Measurements from ENCODE around the gene TLK1. TPM values are rescaled to one million over a fixed set of nuclear protein-coding genes. Genes with fewer than 3 reads are reported as not detected.

TLK1 gene
- total RNA-seq, 2 experiments from 2014 or later, result 29.7 to 150 TPM

DNA sequence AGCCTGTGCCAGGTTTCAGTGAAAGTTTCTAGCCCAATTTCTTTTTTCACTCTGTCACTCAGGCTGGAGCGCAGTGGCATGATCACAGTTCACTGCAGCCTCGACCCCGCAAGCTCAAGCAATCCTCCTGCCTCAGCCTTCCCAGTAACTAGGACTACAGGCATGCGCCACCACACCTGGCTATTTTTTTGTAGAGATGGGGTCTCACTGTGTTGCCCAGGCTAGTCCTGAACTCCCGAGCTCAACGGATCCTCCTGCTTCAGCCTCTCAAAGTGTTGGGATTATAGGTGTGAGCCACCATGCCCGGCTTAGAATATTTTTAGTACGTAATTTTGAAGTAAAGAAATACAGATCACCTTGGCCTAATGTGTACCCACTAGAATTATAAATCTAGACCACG is 144.6 kb downstream of the TLK1 start:
- Histone ChIP-seq H2AFZ (ENCODE audit: low read length) (no peak overlapping the region), H3K79me2 (ENCODE audit: insufficient read depth, low read depth, low read length) (peaks cover 4% of the 10 kb centered on the region; the same call in 1 of the 2 replicates), H3K9me2 (ENCODE audit: insufficient read depth, low read length) (no peaks in the 10 kb centered on the region), H3K4me2 (ENCODE audit: low read length) (no peak overlapping the region), H3K36me3 (ENCODE audit: insufficient read depth, low read length) (peaks cover 88% of the 10 kb centered on the region), H3K9me3 (ENCODE audit: low read length) (0 out of 2 replicates have a peak, but pooled peaks cover 3% of the 10 kb centered on the region), H3K4me1 (ENCODE audit: insufficient read depth, low read length, poor library complexity, severe bottlenecking) (no peaks in the 10 kb centered on the region), H3K4me3 (ENCODE audit: low read depth, low read length, poor library complexity, severe bottlenecking) (no peak overlapping the region), H3K27ac (ENCODE audit: low read depth, low read length, poor library complexity, severe bottlenecking) (no peak overlapping the region), H4K20me1 (ENCODE audit: insufficient read depth, low read length) (no peaks in the 10 kb centered on the region)
- no peak for DNase-seq (ENCODE audit: low spot score)
- BruUV-seq (replicated peaks), result no TSS peak
- ChIA-PET CTCF (ENCODE audit: unreplicated experiment) (no interaction called here), POLR2A (interaction anchor here (0.6 to 1.7 kb wide), 5 partner anchors 12 to 220 kb away, joined by 3 to 8 read pairs (median 5); no protein-coding TSS in a partner anchor)
- intact Hi-C loops (cut with micrococcal nuclease; ENCODE audit: unreplicated experiment), result no loop called here
- TF ChIP-seq EZH2phosphoT487 (IDR thresholded peaks at IDR 0.05; ENCODE audit: borderline replicate concordance, low read depth, low read length), result no peak
- TF ChIP-seq, protein P1, sequence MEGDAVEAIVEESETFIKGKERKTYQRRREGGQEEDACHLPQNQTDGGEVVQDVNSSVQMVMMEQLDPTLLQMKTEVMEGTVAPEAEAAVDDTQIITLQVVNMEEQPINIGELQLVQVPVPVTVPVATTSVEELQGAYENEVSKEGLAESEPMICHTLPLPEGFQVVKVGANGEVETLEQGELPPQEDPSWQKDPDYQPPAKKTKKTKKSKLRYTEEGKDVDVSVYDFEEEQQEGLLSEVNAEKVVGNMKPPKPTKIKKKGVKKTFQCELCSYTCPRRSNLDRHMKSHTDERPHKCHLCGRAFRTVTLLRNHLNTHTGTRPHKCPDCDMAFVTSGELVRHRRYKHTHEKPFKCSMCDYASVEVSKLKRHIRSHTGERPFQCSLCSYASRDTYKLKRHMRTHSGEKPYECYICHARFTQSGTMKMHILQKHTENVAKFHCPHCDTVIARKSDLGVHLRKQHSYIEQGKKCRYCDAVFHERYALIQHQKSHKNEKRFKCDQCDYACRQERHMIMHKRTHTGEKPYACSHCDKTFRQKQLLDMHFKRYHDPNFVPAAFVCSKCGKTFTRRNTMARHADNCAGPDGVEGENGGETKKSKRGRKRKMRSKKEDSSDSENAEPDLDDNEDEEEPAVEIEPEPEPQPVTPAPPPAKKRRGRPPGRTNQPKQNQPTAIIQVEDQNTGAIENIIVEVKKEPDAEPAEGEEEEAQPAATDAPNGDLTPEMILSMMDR (conservative IDR thresholded peaks at IDR 0.05; ENCODE audit: low read length), result no peak

GRCh38 chr2:171013851-171014250 is 146.8 kb downstream of the TLK1 start:
- no peak overlapping the region for H2AFZ ChIP-seq (ENCODE audit: low read length)
- H3K36me3 ChIP-seq (ENCODE audit: insufficient read depth, low read length), result peaks cover 88% of the 10 kb centered on the region
- no peaks in the 10 kb centered on the region for H3K9me2 ChIP-seq (ENCODE audit: insufficient read depth, low read length)
- no TSS peak for BruUV-seq (replicated peaks)
- CTCF ChIA-PET (ENCODE audit: unreplicated experiment), result interaction anchor here (0.6 to 1.1 kb wide), 2 partner anchors 10 to 582 kb away, joined by 3 to 4 read pairs; no protein-coding TSS in a partner anchor
- H3K4me1 ChIP-seq (ENCODE audit: insufficient read depth, low read length, poor library complexity, severe bottlenecking), result no peaks in the 10 kb centered on the region
- POLR2A ChIA-PET, result interaction anchor here (0.6 to 1.5 kb wide), 5 partner anchors 9 to 314 kb away, joined by 3 to 7 read pairs (median 4); no protein-coding TSS in a partner anchor
- no peak for DNase-seq (ENCODE audit: low spot score)
- no peak overlapping the region for H3K27ac ChIP-seq (ENCODE audit: low read depth, low read length, poor library complexity, severe bottlenecking)
- no peak overlapping the region for H3K4me2 ChIP-seq (ENCODE audit: low read length)
- 0 out of 2 replicates have a peak, but pooled peaks cover 3% of the 10 kb centered on the region for H3K9me3 ChIP-seq (ENCODE audit: low read length)
- H3K79me2 ChIP-seq (ENCODE audit: insufficient read depth, low read depth, low read length), result peaks cover 4% of the 10 kb centered on the region; the same call in 1 of the 2 replicates
- no peak for TF ChIP-seq EZH2phosphoT487 (IDR thresholded peaks at IDR 0.05; ENCODE audit: borderline replicate concordance, low read depth, low read length)
- TF ChIP-seq, protein P1 (conservative IDR thresholded peaks at IDR 0.05; ENCODE audit: low read length), result no peak
- no peak overlapping the region for H3K4me3 ChIP-seq (ENCODE audit: low read depth, low read length, poor library complexity, severe bottlenecking)
- intact Hi-C loops (cut with micrococcal nuclease; ENCODE audit: unreplicated experiment), result no loop called here
- H4K20me1 ChIP-seq (ENCODE audit: insufficient read depth, low read length), result no peaks in the 10 kb centered on the region

DNA sequence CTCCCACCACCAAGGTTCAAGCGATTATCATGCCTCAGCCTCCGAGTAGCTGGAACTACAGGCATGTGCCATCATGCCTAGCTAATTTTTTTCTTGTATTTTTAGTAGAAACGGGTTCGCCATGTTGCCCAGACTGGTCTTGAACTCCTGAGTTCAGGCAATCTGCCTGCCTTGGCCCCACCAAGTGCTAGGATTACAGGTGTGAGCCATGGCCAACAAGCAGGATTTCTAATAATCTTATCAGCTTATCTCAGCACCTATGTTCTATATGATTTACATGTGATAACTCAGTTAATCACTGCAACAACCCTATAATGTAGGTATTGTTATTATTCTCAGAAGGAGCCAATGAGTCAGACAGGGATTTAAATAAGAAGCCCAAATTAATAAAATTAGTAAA is 151.3 kb downstream of the TLK1 start:
- TF ChIP-seq, protein P1 (conservative IDR thresholded peaks at IDR 0.05; ENCODE audit: low read length), result no peak
- TF ChIP-seq EZH2phosphoT487 (IDR thresholded peaks at IDR 0.05; ENCODE audit: borderline replicate concordance, low read depth, low read length), result no peak
- Histone ChIP-seq H2AFZ (ENCODE audit: low read length) (no peak overlapping the region), H4K20me1 (ENCODE audit: insufficient read depth, low read length) (no peaks in the 10 kb centered on the region), H3K9me3 (ENCODE audit: low read length) (no peaks in the 10 kb centered on the region), H3K4me1 (ENCODE audit: insufficient read depth, low read length, poor library complexity, severe bottlenecking) (no peaks in the 10 kb centered on the region), H3K4me2 (ENCODE audit: low read length) (no peak overlapping the region), H3K4me3 (ENCODE audit: low read depth, low read length, poor library complexity, severe bottlenecking) (no peak overlapping the region), H3K27ac (ENCODE audit: low read depth, low read length, poor library complexity, severe bottlenecking) (no peak overlapping the region), H3K9me2 (ENCODE audit: insufficient read depth, low read length) (no peaks in the 10 kb centered on the region), H3K79me2 (ENCODE audit: insufficient read depth, low read depth, low read length) (no peaks in the 10 kb centered on the region), H3K36me3 (ENCODE audit: insufficient read depth, low read length) (peaks cover 98% of the 10 kb centered on the region)
- ChIA-PET POLR2A (interaction anchor here (0.6 to 0.7 kb wide), 3 partner anchors 49 to 1037 kb away, joined by 3 to 7 read pairs (median 7); no protein-coding TSS in a partner anchor), CTCF (ENCODE audit: unreplicated experiment) (no interaction called here)
- intact Hi-C loops (cut with micrococcal nuclease; ENCODE audit: unreplicated experiment), result no loop called here
- DNase-seq (ENCODE audit: low spot score), result no peak
- BruUV-seq (replicated peaks), result no TSS peak
